ENCODE results near the gene ADAMTSL3. TPM values are rescaled to one million over a fixed set of nuclear protein-coding genes. Genes with fewer than 3 reads are reported as not detected.
A peak's percentile ranks its signal among the peaks of the same experiment; 100 is the strongest.
"Not testable (repeated sequence)": the region's sequence is repeated elsewhere in the genome, so short reads cannot be mapped to it uniquely, and the experiment has no call there.

The ADAMTSL3 gene
- total RNA-seq, 3 donors from 2014 or later: 2.2 to 52.1 (median 4.1) TPM

- ATAC-seq (no peak), DNase-seq (no peak)
- TF ChIP-seq, protein P1, sequence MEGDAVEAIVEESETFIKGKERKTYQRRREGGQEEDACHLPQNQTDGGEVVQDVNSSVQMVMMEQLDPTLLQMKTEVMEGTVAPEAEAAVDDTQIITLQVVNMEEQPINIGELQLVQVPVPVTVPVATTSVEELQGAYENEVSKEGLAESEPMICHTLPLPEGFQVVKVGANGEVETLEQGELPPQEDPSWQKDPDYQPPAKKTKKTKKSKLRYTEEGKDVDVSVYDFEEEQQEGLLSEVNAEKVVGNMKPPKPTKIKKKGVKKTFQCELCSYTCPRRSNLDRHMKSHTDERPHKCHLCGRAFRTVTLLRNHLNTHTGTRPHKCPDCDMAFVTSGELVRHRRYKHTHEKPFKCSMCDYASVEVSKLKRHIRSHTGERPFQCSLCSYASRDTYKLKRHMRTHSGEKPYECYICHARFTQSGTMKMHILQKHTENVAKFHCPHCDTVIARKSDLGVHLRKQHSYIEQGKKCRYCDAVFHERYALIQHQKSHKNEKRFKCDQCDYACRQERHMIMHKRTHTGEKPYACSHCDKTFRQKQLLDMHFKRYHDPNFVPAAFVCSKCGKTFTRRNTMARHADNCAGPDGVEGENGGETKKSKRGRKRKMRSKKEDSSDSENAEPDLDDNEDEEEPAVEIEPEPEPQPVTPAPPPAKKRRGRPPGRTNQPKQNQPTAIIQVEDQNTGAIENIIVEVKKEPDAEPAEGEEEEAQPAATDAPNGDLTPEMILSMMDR (IDR thresholded peaks at IDR 0.05): no peak
- intact Hi-C loops (cut with DNase I, micrococcal nuclease): no loop called here
- Histone ChIP-seq H3K4me1 (ENCODE audit: low read depth) (no peaks in the 10 kb centered on the region), H3K4me3 (no peak overlapping the region), H3K36me3 (ENCODE audit: low read depth) (no peaks in the 10 kb centered on the region), H3K9me3 (no peaks in the 10 kb centered on the region)
These were observed 91.8 kb downstream of the ADAMTSL3 start for GRCh38 chr15:83745771-83746170.

GRCh38 chr15:83746231-83746630 lies 92.3 kb downstream of the ADAMTSL3 start:
- no peak for ATAC-seq
- intact Hi-C loops (cut with DNase I, micrococcal nuclease): no loop called here

DNA sequence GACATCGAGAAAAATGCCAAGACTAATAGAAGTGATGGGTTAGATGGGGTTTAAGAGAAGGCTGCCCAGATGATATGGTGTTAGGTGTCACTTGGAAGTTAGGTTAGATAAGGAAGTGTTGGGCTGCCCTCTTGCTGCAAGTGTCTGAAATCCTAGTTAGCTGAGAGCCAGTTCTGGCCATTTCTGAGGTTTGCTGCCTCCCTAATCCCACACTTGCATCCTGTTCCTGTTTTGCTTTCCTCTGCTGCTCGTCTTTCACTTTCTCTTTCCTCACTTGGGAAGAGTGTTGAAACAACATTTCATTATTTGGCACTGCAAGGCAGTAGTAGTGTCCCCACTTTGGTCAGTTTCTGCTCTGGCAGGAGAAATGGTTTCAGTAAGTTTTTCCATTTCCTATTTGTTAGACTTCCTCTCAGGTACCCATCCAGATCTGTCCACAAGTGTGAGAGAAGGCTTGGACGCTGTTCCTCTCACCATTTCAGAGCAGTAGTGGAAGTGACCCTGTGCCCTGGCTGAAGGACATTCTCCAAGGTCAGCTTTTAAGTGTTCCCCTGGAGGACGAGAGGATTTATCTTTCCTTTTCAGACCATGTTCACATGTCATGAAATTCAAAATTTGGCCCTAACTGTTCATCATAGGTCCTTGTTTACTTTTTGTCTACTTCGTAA lies 93.3 kb downstream of the ADAMTSL3 start:
- Histone ChIP-seq H3K36me3 (ENCODE audit: low read depth) (no peaks in the 10 kb centered on the region), H3K4me1 (ENCODE audit: low read depth) (no peaks in the 10 kb centered on the region), H3K4me3 (no peak overlapping the region), H3K9me3 (no peaks in the 10 kb centered on the region)
- ATAC-seq: peak; percentile 37
- peak in 1 of 3 donors; percentile 16 for DNase-seq
- intact Hi-C loops (cut with DNase I, micrococcal nuclease): no loop called here
- TF ChIP-seq, protein P1 (IDR thresholded peaks at IDR 0.05): no peak

More at GRCh38 chr15:83746231-83746630, 92.3 kb downstream of the ADAMTSL3 start:
- no peak for DNase-seq
- Histone ChIP-seq H3K9me3 (no peaks in the 10 kb centered on the region), H3K36me3 (ENCODE audit: low read depth) (no peaks in the 10 kb centered on the region), H3K4me3 (no peak overlapping the region), H3K4me1 (ENCODE audit: low read depth) (no peaks in the 10 kb centered on the region)
- TF ChIP-seq, protein P1 (IDR thresholded peaks at IDR 0.05): no peak

DNA sequence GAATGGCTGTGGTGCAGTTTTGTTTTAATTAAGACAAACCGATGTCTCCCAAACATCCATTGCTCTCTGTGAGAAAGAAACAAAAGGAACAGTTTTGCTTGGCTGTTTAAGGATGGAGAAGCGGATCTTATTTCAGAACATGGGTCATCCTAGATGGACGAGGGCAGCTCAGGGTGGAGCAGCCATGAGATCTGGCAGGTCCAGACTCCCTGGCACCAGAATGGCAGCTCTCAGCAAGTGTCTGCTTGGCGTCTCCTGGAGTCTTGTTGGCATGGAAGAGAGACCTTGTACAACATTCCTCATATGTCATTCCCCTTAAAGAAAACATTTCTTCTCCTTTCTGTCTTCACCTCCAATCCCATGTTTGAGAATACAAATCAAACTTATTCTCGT lies 93.8 kb downstream of the ADAMTSL3 start:
- no peaks in the 10 kb centered on the region for H3K36me3 ChIP-seq (ENCODE audit: low read depth)
- no peaks in the 10 kb centered on the region for H3K4me1 ChIP-seq (ENCODE audit: low read depth)
- H3K4me3 ChIP-seq: no peak overlapping the region
- TF ChIP-seq, protein P1 (IDR thresholded peaks at IDR 0.05): no peak
- intact Hi-C loops (cut with DNase I, micrococcal nuclease): no loop called here
- DNase-seq (no peak), ATAC-seq (no peak)
- H3K9me3 ChIP-seq: no peaks in the 10 kb centered on the region

DNA sequence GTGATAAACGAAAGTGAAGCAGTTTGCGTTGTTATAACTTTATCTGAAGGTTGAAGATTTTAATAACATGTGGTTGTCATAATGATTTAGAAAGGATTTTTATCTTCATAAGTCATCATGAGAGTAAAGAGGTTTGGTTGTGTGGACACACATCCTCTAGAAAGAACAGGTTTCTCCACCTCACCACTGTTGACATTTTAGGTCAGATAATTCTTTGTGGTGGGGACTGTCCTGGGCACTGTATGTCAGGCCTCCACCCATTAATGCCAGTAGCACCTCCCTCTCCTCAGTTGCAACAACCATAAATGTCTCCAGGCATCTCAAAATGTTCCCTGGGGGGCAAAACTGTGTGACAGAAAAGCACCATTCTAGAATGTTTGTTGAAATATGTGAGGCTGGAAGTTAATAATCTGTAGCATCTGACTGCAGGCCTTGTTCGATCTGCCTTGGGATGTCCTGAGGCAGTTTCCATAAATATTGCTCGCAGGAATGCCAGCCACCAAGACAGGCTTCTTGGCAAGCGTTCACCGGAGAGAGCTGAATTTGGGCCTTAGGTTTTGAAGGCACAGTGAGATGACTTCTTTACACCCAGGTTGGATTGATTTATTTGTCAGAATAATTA lies 100.1 kb downstream of the ADAMTSL3 start:
- Histone ChIP-seq H3K9me3 (peaks cover 7% of the 10 kb centered on the region), H3K36me3 (ENCODE audit: low read depth) (no peaks in the 10 kb centered on the region), H3K4me1 (ENCODE audit: low read depth) (no peaks in the 10 kb centered on the region), H3K4me3 (no peak overlapping the region)
- TF ChIP-seq, protein P1 (IDR thresholded peaks at IDR 0.05): no peak
- ATAC-seq (no peak), DNase-seq (no peak)
- intact Hi-C loops (cut with DNase I, micrococcal nuclease): no loop called here

DNA sequence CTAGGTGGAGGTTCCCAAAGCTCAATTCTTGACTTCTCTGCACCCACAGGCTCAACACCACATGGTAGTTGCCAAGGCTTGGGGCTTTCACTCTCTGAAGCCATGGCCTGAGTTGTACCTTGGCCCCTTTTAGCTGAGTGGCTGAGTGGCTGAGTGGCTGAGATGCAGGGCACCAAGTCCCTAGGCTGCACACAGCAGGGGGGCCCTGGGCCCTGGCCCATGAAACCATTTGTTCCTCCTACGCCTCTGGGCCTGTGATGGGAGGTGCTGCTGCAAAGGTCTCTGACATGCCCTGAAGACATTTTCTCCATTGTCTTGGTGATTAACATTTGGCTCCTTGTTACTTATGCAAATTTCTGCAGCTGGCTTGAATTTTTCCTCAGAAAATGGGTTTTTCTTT lies 103.4 kb downstream of the ADAMTSL3 start:
- H3K4me3 ChIP-seq; H3K9me3 ChIP-seq; DNase-seq; H3K4me1 ChIP-seq (ENCODE audit: low read depth); H3K36me3 ChIP-seq (ENCODE audit: low read depth); ATAC-seq; intact Hi-C loops (cut with DNase I, micrococcal nuclease): not testable (repeated sequence)
